ENCODE data around the gene MAP7D2.
A peak's percentile ranks its signal among the peaks of the same experiment; 100 is the strongest.

MAP7D2 gene

DNA sequence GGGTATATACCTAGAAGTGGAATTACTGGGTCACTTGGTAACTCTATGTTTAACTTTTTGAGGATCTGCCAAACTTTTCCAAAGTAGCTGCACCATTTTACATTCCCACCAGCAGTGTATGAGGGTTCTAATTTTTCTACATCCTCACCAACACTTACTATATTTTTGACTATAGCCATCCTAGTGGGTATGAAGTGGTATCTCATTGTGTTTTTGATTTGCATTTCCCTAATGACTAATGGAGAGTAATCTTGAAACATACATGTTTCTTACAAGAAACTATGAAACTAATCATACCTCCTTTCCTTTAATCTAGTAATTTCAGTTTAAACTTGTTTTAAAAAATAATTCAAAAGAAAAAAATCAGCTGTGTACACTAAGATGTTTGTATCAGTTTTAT, 143.7 kb downstream of the MAP7D2 start:
- no peak for DNase-seq (ENCODE audit: low read depth in 2 of 2)

DNA sequence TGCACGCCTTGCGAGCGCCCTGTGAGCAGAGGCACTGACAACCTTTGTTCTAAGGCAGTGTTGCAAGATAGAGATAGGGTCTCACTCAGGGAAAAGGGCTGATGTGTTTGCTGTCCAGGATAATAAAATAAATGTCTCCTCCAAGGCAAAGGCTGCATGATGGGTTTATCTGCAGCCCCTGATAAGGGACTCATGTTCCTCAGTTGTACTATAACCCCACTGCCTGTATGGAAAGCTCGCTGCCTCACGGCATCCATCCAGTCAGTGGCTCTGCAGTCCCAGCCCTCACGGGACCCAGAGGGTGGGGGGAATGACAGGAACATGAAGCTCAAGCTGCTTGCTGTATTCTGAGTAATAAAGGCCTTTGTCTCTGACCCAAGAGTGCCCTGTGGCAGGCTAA, 148.4 kb downstream of the MAP7D2 start:
- DNase-seq (ENCODE audit: low read depth in 2 of 2) = no peak

DNA sequence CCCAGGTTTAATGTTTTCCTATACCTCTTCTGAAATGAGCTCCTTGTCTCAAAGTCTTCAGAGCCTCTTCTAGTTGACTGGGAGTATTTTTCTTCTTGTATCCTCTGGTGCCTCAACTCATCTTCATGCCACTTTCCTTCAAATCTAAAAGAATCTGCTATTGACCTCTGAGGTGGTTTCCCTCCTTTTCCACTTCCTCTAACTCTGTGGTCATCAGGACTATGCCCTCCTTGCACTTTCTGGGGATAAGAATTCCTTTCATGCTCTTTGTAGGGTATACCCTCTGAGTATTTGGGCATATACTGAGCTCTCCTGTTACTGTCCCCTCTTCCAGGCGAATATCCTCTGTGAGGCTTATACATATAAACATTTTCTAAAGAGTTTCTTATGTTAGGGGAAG, 150.7 kb downstream of the MAP7D2 start:
- DNase-seq (ENCODE audit: low read depth in 2 of 2) = no peak

DNA sequence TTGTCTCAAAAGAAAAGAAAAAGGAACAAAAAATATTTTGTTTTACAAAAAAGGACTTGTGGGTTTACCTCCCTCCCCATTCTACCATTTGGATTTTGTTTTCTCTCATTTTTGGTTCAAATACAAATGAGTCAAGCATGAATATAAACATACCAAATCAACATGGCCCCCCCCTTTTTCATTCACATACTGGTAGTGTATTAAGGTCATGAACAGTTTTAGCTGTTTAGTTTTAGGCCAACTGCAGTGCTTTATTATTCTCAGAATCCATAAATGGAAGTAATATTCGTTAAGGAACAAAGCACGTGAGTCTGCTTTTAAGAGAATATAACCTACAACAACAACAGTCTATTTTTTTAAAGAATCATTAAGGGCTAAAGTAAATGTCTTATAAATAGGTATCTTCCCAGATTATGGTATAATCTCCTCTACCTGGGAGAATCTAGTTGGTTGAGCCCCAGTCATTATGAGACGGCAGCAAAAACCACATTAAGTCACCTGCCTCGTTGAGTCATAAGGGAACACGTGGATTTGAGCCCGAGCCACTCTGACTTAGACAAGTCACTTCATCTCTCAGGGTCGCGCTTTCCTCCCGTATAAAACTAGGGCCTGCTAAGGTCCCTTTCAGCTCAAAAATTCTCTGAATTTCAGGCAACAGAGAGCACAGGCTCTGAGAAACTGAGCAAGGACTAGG, 152.5 kb downstream of the MAP7D2 start:
- DNase-seq (ENCODE audit: low read depth in 2 of 2) = peak; percentile 21 to 31

DNA sequence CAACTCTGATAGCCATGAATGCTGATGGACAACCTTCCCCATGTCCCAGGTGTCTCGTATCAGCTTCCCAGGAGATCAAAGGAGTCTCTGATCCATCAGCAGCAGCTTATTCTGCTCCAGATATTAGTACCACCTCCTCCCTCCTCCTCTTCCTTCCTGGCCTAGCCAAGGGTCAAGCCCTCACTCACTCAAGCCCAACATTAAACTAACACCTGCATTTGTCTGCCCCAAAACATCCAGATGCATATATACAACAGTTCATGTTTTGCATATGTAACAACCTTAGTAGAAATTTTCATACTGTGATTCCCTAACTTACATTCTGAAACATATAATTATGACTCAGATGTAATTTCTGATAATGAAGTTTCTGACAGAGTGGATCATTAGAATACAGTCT, 155.8 kb downstream of the MAP7D2 start:
- no peak for DNase-seq (ENCODE audit: low read depth in 2 of 2)

DNA sequence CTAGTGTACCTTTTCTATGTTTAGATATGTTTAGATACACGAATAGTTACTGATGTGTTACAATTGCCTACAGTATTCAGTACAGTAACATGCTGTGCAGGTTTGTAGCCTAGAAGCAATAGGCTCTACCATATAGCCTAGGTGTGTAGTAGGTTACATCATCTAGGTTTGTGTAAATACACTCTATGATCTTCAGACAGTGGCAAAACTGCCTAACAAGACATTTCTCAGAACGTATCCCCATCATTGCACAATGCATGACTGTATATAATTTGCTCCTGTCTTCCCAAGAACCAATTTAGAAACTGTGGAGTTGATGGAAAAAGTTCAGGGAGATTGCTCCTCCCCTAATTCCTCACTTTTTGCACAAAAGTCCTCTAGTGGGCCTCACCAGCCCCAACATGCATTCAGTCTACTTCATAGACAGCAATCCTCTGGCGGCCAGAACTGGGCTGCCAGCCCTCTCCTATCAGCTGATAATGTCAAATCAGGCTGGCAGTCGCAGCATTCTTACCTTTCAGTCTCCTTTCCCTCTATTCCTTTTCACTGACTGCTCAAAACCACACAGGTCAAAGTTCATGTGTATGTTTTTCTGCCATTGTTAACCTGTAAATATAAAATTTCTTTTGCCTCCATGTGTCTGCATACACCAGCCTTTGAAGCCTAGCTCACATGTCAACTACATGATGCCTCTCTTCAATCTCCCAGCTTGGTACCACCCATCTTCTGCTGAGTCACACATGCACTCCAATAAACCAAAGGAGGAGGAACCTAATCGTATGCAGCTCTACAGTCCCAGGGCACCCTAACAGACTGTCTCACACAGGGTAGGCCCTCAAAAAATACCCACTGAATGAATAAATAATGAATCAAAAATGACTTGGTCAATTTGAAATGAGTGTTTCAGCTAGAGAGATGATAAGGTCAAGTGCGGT, 157.9 kb downstream of the MAP7D2 start:
- no peak for DNase-seq (ENCODE audit: low read depth in 2 of 2)

DNA sequence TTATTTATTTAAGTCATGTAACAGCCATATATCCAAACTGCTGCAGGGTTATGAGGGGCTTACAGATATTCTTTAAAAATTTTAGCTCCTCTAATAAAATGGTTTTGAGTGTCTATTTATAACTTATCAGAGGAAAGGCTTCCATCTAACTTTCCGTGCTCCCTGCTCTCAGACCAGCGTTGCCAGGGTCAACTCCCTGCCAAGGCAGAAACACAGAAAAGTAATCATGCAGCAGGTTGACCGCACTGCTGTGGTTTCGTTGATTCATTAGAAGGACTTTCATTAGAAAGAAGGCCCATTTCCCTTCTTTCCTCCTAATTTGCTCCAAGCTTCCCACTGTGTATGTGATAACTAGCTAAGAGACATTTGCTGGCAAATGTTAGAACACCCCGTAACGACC, 159.8 kb downstream of the MAP7D2 start:
- DNase-seq (ENCODE audit: low read depth in 2 of 2) = no peak
